HepG2 (cell line): Measurements from ENCODE around the gene TMEM125. TPM values are rescaled to one million over a fixed set of nuclear protein-coding genes. Genes with fewer than 3 reads are reported as not detected.
A peak's percentile ranks its signal among the peaks of the same experiment; 100 is the strongest.

Experiments used
- ATM ChIP-seq: fragments of 450-650 bp; IDR thresholded peaks from 2 replicates; pipeline ENCODE4 v1.7.1; 2017; ENCODE audit warnings: mild to moderate bottlenecking, borderline replicate concordance
- CC2D1A ChIP-seq: sonication (generic); formaldehyde crosslinking; IDR thresholded peaks from 2 replicates; pipeline ENCODE4 v1.8.1; 2023; ENCODE audit warnings: mild to moderate bottlenecking, missing genetic modification reagents
- CEBPG ChIP-seq: IDR thresholded peaks from 2 replicates; pipeline ENCODE4 v1.6.1; 2016
- ESRRA ChIP-seq: sonication (generic); formaldehyde crosslinking; IDR thresholded peaks from 2 replicates; pipeline ENCODE4 v1.5.1; 2020; ENCODE audit warnings: mild to moderate bottlenecking, low read depth, missing genetic modification reagents
- FOXJ3 ChIP-seq: sonication (generic); formaldehyde crosslinking; IDR thresholded peaks from 2 replicates; pipeline ENCODE4 v1.4.0; 2020; ENCODE audit warnings: missing genetic modification reagents, mild to moderate bottlenecking, borderline replicate concordance
- HNF4G ChIP-seq, 2 experiments: sonication (generic) in 1 of 2; formaldehyde crosslinking in 1 of 2; IDR thresholded peaks; 2 replicates each; pipeline versions ENCODE4 v1.4.0 to v1.6.1; 2011 to 2020; ENCODE audit warnings: borderline replicate concordance in 2 of 2, low read depth in 2 of 2, mild to moderate bottlenecking in 2 of 2, low read length in 1 of 2, missing genetic modification reagents in 1 of 2, moderate library complexity in 1 of 2
- KLF16 ChIP-seq, 2 experiments: sonication (generic) in 1 of 2; formaldehyde crosslinking in 1 of 2; IDR thresholded peaks; 2 replicates each; pipeline versions ENCODE4 v1.6.1 to v1.8.0; 2016 to 2023; ENCODE audit warnings: missing genetic modification reagents in 2 of 2, missing compliant biosample characterization in 1 of 2
- RELA ChIP-seq: sonication (generic); formaldehyde crosslinking; IDR thresholded peaks from 2 replicates; pipeline ENCODE4 v1.4.0; 2020; ENCODE audit warnings: missing genetic modification reagents
- SMC3 ChIP-seq: IDR thresholded peaks from 2 replicates; pipeline ENCODE4 v1.6.1; 2011; ENCODE audit warnings: low read length, improper control_type of control experiment
- SNAPC2 ChIP-seq: sonication (generic); formaldehyde crosslinking; IDR thresholded peaks from 2 replicates; pipeline ENCODE4 v1.8.1; 2022; ENCODE audit warnings: mild to moderate bottlenecking, missing genetic modification reagents
- ZC3H4 ChIP-seq: sonication (generic); formaldehyde crosslinking; IDR thresholded peaks from 2 replicates; pipeline ENCODE4 v1.4.0; 2020; ENCODE audit warnings: missing genetic modification reagents, borderline replicate concordance
- ZFP1 ChIP-seq: IDR thresholded peaks from 2 replicates; pipeline ENCODE4 v1.6.1; 2016
- ZFYVE20 ChIP-seq: sonication (generic); formaldehyde crosslinking; IDR thresholded peaks from 2 replicates; pipeline ENCODE4 v1.8.0; 2023; ENCODE audit warnings: low read depth, mild to moderate bottlenecking, moderate library complexity, missing genetic modification reagents, borderline replicate concordance
- ZNF136 ChIP-seq: sonication (generic); formaldehyde crosslinking; IDR thresholded peaks from 2 replicates; pipeline ENCODE4 v1.8.1; 2022; ENCODE audit warnings: low read depth, mild to moderate bottlenecking, moderate library complexity, missing genetic modification reagents
- ZNF589 ChIP-seq: sonication (generic); formaldehyde crosslinking; conservative IDR thresholded peaks from 2 replicates; pipeline ENCODE4 v1.8.0; 2022; ENCODE audit warnings: mild to moderate bottlenecking, moderate library complexity, missing genetic modification reagents
- ZNF781 ChIP-seq: sonication (generic); formaldehyde crosslinking; IDR thresholded peaks from 2 replicates; pipeline ENCODE4 v1.5.1; 2020; ENCODE audit warnings: borderline replicate concordance, mild to moderate bottlenecking, missing genetic modification reagents; ENCODE audit errors: not compliant biosample characterization
- polyA plus RNA-seq, 8 experiments: library from polyadenylated mRNA; depleted of rRNA in 3 of 8; stranded (reverse) in 7 of 8; unstranded in 1 of 8; fragments of >200 nt; fragmentation: Illumina TruSeq in 4 of 8; extraction: Trizol in 4 of 8; gene quantifications; 2 replicates each; pipeline versions ENCODE4 v1.2.1 to v1.2.3, GENCODE V29; 2011 to 2016; ENCODE audit warnings: low read depth in 4 of 8, missing spikeins in 1 of 8, mixed read lengths in 1 of 8; ENCODE audit not compliant: insufficient read depth in 1 of 8
- total RNA-seq, 5 experiments: library from RNA; depleted of rRNA; stranded (reverse); fragments of >200 nt; fragmentation: Illumina TruSeq; extraction: Trizol; gene quantifications; 2 replicates each; pipeline ENCODE4 v1.2.3, GENCODE V29; 2016; ENCODE audit warnings: low read depth in 1 of 5
- TF ChIP-seq, protein P1 (sequence below): sonication (generic); formaldehyde crosslinking; IDR thresholded peaks from 2 replicates; pipeline ENCODE4 v1.4.0; 2020; ENCODE audit warnings: missing genetic modification reagents, borderline replicate concordance
- TF ChIP-seq, protein P2 (sequence below): sonication (generic); formaldehyde crosslinking; IDR thresholded peaks from 2 replicates; pipeline ENCODE4 v1.5.0; 2020; ENCODE audit warnings: missing genetic modification reagents, mild to moderate bottlenecking, borderline replicate concordance
- TF ChIP-seq, protein P3 (sequence below): sonication (generic); formaldehyde crosslinking; IDR thresholded peaks from 2 replicates; pipeline ENCODE4 v1.4.0; 2020; ENCODE audit warnings: missing genetic modification reagents, borderline replicate concordance
- TF ChIP-seq, protein P4 (sequence below): sonication (generic); formaldehyde crosslinking; IDR thresholded peaks from 2 replicates; pipeline ENCODE4 v1.8.1; 2022; ENCODE audit warnings: low read depth, mild to moderate bottlenecking, missing genetic modification reagents

TMEM125 gene
- total and polyA plus RNA-seq, 2 of the 13 experiments (the other 11 are each of a cell fraction or from before 2014, with no cell fraction given), result 0.03 TPM; not detected in 1

DNA sequence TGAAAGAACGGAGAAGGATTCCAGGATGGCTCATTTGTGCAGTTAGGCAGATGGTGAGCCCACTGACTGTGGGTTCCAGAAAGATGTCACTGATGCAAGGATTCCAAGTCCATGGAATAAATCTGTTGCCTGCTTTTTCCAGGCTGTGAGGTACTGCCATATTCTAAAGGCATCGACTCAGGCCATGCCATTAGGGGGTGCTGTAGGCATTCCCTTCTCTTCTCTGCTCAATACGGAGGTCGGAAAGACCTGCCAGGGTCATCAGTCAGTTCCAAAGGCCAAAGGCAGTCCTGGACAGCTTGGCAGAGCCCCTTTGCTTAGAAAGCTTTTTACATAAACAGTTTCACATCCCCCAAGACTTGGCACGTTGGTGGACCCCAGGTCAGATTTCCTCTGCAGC is 31.7 kb upstream of the TMEM125 start (continued):
- TF ChIP-seq ZNF781 (CRISPR knock-in tag) (no peak), ZFP1 (CRISPR knock-in tag) (no peak), CC2D1A (CRISPR knock-in tag) (no peak), KLF16 (CRISPR knock-in tag; IDR thresholded peaks at IDR 0.05) (peak in 1 of 2 experiments; percentile 79; a peak in 1 of 4 replicates), SNAPC2 (CRISPR knock-in tag) (no peak), ZNF136 (no peak), ZNF589 (CRISPR knock-in tag) (no peak), RELA (CRISPR knock-in tag) (no peak), ATM (no peak), HNF4G (IDR thresholded peaks at IDR 0.05; ENCODE audit: borderline replicate concordance, low read depth, low read length) (peak; percentile 82), HNF4G (CRISPR knock-in tag; IDR thresholded peaks at IDR 0.05; ENCODE audit: borderline replicate concordance, low read depth) (no peak), SMC3 (peak; percentile 100), ESRRA (CRISPR knock-in tag) (peak; percentile 67; the same call in 1 of the 2 replicates), CEBPG (CRISPR knock-in tag) (peak; percentile 16; the same call in 1 of the 2 replicates), ZFYVE20 (CRISPR knock-in tag) (no peak), ZC3H4 (no peak), FOXJ3 (CRISPR knock-in tag) (0 out of 2 replicates have a peak, but pooled peaks have one; percentile 34)
- TF ChIP-seq, protein P1, sequence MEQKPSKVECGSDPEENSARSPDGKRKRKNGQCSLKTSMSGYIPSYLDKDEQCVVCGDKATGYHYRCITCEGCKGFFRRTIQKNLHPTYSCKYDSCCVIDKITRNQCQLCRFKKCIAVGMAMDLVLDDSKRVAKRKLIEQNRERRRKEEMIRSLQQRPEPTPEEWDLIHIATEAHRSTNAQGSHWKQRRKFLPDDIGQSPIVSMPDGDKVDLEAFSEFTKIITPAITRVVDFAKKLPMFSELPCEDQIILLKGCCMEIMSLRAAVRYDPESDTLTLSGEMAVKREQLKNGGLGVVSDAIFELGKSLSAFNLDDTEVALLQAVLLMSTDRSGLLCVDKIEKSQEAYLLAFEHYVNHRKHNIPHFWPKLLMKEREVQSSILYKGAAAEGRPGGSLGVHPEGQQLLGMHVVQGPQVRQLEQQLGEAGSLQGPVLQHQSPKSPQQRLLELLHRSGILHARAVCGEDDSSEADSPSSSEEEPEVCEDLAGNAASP (CRISPR knock-in tag), result 0 out of 2 replicates have a peak, but pooled peaks have one; percentile 51
- TF ChIP-seq, protein P2, sequence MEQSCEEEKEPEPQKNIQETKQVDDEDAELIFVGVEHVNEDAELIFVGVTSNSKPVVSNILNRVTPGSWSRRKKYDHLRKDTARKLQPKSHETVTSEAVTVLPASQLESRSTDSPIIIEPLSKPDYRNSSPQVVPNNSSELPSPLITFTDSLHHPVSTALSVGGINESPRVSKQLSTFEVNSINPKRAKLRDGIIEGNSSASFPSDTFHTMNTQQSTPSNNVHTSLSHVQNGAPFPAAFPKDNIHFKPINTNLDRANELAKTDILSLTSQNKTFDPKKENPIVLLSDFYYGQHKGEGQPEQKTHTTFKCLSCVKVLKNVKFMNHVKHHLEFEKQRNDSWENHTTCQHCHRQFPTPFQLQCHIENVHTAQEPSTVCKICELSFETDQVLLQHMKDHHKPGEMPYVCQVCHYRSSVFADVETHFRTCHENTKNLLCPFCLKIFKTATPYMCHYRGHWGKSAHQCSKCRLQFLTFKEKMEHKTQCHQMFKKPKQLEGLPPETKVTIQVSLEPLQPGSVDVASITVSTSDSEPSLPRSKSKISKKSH (CRISPR knock-in tag), result no peak
- TF ChIP-seq, protein P3, sequence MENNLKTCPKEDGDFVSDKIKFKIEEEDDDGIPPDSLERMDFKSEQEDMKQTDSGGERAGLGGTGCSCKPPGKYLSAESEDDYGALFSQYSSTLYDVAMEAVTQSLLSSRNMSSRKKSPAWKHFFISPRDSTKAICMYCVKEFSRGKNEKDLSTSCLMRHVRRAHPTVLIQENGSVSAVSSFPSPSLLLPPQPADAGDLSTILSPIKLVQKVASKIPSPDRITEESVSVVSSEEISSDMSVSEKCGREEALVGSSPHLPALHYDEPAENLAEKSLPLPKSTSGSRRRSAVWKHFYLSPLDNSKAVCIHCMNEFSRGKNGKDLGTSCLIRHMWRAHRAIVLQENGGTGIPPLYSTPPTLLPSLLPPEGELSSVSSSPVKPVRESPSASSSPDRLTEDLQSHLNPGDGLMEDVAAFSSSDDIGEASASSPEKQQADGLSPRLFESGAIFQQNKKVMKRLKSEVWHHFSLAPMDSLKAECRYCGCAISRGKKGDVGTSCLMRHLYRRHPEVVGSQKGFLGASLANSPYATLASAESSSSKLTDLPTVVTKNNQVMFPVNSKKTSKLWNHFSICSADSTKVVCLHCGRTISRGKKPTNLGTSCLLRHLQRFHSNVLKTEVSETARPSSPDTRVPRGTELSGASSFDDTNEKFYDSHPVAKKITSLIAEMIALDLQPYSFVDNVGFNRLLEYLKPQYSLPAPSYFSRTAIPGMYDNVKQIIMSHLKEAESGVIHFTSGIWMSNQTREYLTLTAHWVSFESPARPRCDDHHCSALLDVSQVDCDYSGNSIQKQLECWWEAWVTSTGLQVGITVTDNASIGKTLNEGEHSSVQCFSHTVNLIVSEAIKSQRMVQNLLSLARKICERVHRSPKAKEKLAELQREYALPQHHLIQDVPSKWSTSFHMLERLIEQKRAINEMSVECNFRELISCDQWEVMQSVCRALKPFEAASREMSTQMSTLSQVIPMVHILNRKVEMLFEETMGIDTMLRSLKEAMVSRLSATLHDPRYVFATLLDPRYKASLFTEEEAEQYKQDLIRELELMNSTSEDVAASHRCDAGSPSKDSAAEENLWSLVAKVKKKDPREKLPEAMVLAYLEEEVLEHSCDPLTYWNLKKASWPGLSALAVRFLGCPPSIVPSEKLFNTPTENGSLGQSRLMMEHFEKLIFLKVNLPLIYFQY (CRISPR knock-in tag), result peak; percentile 22; the same call in 1 of the 2 replicates
- TF ChIP-seq, protein P4, sequence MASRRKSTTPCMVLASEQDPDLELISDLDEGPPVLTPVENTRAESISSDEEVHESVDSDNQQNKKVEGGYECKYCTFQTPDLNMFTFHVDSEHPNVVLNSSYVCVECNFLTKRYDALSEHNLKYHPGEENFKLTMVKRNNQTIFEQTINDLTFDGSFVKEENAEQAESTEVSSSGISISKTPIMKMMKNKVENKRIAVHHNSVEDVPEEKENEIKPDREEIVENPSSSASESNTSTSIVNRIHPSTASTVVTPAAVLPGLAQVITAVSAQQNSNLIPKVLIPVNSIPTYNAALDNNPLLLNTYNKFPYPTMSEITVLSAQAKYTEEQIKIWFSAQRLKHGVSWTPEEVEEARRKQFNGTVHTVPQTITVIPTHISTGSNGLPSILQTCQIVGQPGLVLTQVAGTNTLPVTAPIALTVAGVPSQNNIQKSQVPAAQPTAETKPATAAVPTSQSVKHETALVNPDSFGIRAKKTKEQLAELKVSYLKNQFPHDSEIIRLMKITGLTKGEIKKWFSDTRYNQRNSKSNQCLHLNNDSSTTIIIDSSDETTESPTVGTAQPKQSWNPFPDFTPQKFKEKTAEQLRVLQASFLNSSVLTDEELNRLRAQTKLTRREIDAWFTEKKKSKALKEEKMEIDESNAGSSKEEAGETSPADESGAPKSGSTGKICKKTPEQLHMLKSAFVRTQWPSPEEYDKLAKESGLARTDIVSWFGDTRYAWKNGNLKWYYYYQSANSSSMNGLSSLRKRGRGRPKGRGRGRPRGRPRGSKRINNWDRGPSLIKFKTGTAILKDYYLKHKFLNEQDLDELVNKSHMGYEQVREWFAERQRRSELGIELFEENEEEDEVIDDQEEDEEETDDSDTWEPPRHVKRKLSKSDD, result no peak
